SKM-1 (cell line): ENCODE data around the gene PCP2.
"Not testable (repeated sequence)": the region's sequence is repeated elsewhere in the genome, so short reads cannot be mapped to it uniquely, and the experiment has no call there.

Source experiments
- DNase-seq: peaks from one replicate; lab custom pipeline; 2025; ENCODE audit not compliant: unreplicated experiment; lab: John Stamatoyannopoulos, UW

PCP2 gene

DNA sequence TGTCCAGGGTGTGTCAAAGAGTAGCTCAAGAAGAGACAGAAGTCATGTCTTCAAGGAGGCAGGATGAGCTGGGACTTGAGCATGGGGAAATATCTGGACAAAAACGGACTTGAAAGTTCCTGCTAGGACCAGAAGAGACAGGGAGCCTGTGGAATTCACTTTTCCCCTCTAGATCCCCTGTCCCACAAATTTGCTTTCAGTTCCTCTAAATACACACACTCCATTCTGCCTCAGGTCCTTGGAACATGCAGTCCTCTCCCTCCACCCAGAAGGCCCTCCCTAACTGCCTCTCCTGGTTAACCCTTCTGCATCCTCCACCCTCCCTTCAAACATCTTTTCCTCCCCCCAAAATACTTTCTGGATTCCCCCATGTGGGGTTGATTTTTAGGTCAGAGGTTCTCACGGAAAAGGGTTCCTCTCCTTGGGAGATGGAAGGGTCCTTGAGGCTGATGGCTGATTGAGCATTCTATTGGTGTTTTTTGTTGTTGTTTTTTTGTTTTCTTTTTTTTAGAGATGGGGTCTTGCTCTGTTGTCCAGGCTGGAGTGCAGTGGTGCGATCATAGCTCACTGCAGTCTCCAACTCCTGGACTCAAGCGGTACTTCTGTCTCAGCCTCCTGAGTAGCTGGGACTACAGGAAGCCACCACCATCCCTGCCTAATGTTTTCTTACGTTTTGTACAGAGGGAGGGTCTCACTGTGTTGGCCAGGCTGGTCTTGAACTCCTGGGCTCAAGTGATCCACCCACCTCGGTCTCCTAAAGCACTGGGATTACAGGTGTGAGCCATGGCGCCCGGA is 28.4 kb upstream of the PCP2 start:
- no peak for DNase-seq

DNA sequence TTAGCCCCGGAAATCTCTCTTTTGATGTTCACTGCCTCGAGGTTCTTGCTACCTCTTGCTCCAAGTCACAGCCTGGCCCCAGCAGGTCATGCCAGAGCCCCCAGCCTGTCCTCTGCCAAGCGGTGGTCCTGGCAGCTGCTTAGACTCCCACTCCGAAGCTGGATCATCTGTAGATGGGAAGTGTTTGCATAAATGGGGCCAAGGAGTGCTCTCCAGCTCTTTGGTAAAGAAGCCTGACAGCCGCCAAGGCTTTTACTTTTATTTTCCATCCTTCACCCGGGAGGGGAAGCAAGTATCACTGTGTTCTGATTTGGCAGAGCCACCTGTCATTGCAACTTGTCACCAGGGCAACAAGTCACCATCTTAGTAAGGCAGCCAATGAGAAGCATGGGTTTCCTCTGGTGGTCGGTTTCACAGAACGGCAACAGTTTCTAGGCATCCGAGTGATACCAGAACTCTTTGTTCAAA is 24.7 kb upstream of the PCP2 start:
- no peak for DNase-seq

DNA sequence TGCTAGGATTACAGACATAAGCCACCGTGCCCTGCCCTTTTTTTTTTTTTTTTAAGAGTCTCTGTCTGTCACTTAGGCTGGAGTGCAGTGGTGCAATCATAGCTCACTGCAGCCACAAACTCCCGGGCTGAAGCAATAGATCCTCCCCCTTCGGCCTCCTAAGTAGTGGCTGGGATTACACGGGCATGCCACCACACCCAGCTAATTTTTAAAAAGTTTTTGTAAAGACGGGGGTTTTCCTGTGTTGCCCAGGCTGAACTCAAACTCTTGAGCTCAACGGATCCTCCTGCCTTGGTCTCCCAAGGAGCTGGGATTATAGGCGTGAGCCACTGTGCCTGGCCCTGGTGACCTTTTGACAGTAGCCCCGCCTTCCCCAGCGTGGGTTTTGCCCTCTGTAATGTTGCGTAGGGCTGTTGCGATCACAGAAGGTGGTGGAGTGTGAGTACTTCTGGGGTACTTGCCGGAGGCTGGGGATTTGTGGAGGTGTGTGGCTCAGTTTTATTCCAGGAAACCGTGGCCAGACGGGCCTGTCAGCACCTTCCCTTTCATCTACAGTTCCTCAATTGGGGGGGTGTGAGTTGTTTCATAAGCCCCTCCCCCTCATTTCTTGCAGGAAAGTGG is 23.7 kb upstream of the PCP2 start:
- DNase-seq: peak; percentile 84

DNA sequence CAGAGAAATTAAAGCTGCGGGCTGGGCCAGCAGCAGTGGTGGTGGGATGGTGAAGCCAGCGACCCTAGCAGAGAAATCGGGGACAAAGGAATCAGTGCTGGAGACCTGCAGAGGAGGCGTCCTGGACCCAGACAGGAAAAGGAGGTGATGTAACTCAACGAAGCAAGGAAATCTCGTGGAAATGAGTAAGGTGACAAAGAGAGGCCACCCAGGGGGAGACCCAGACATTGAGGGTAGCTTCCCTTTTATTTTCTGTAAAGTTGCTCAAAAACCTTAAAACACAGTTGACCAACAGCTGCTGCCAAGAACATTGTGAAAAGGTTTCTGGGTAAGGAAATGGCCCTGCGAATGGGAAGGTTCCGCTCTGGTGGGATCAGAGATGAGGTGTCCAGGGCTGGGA is 22.1 kb upstream of the PCP2 start:
- peak; percentile 92 for DNase-seq

DNA sequence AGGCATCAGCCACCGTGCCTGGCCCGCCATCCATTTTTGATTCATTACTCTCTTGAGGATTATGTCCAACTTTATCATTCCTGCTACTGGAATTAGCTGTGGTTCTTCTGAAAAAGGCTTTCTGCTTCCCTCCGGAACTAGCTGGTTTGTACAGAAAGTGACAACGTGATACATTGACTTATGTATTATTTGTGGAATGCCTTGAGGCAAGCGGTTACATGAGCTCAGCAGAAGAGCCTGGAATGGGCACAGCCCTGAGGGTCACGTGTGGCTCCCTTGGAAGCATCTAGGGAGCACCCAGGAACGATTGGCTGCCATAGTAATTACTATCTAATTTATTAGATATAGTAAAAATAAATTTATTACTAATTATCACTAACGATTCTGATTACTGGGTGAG is 20.9 kb upstream of the PCP2 start:
- DNase-seq: no peak

DNA sequence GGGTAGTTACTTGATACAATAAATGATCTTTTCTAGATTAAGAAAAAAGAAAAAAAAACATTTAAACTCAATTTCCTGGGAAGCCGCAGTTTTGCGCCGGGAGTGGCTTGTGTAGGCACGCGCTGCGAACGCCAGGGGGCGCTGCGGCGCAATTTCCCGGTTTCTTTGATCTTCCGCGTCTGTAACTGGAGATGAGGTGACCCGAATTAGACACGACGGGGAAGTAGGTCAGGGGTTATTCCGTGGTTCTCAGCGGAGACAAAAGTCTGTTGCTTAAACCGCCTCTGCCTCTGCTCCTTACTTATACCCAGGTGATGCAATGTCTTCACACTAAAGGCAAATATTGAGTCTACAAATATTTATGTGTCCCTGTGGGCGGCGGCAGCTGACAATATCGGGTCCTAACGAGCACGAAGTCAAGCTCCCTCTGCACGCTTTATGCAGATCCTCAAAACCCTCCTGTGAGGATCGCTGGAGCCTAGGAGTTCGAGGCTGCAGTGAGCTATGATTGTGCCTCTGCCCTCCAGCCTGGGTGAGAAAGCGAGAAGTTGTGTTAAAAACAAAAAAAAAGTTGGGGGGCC is 18.6 kb upstream of the PCP2 start:
- peak; percentile 99 for DNase-seq

DNA sequence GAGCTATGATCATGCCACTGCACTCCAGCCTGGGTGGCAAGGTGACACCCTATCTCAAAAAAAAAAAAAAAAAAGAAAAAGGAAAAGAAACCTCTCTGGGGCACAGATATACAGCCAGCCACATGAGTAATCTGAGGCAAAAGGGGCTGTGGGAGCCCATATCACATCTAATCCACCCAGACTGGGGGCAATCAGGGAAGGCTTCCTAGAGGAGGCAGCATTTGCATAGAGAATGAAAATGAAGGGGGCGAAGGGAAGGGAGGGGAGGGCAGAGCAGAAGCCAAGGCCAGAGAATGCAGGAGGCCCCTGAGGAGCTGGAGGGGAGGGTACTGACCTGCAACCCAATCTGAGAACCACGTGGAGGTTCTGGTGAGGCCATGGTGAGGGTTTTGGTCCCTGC is 16.6 kb upstream of the PCP2 start:
- no peak for DNase-seq

DNA sequence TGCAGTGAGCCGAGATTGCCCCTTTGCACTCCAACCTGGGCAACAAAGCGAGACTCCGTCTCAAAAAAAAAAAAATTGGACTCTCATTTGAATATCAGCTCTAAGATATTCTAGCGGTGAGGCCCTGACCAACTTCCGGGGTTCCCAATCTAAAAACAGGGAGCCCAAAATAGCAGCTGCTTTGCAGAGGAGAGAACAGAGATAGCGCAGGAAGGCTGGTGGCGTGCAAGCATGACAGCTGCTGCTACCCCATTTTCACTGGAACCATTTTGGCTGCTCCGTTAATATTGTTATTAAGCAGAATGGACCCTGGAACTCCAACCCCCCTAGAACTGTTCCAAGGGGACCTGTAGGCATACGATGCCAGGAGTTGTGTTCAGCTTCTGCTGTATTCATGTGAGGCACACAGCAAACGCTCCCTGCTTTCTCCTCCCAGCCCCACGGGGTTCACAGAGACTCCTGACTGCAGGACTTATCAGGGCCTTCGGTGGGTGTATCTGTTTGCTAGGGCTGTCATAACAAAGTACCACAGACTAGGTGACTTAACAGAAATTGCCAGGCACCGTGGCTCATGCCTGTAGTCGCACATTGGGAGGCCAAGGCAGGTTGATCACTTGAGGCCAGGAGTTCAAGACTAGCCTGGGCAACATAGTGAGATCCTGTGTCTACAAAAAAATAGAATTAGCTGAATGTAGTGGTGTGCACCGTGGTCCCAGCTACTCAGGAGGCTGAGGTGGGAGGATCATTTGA is 14.9 kb upstream of the PCP2 start:
- DNase-seq: no peak

DNA sequence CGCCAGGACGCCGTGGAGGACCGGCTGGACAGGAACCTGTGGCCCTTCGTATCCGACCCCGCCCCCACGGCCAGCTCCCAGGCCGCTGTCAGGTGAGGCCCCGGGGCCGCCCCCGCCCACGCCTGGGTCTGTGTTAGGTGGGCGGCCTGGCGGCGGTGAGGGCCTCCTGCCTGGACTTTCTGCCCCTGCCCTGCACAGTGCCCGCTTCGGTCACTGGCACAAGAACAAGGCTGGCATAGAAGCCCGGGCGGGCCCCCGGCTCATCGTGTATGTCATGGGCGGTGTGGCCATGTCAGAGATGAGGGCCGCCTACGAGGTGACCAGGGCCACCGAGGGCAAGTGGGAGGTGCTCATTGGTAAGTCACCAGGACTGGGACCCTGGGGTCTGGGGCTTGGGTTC is 13.6 kb upstream of the PCP2 start:
- DNase-seq: no peak

DNA sequence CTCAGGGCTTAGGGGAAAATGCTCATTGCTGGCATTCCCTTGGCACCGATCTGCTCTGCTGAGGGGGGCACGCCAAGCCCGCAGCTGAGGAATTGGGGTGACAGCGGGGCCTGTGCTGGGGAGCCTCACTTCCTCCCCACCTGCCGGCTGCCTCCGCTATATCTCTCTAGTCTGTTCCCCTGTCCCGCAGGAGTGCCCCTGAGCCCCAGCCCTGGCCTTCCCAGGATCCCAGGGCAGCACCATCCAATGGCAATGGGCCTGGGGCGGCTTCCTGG is 12.8 kb upstream of the PCP2 start:
- DNase-seq: no peak

DNA sequence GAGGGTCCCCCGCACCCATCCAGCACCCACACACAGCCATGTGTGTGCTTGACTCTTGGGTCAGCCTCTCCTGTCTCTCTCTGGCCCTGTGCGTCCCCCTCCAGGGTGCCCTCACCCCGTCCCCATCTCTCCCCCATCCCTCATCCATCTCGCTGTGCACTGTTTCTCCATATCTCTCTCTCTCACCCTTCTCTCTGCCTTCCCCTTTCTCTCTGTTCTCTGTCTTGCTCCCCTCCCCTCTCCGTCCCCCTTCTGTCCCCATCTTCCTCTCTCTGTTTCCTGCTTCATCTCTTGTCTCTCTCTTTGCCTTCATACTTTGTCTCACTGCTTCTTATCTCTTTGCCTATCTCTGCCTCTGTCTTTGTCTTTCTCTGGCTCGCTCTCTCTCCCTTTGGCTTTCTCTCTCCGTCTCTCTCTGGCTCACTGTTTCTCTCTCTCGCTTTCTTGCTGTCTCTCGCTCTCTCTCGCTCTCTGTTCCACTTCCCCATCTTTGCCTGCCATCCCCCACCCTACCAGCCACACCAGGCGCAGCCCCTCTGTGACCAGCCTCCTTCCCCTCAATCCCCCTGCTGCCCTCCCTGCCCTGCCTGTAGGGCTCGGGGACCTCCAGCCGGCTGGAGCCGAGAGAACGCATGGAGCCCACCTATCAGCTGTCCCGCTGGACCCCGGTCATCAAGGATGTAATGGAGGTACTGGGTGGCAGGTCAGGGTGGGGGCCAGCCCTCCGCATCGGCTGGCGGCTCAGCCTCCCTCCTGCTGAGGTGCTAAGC is 12.3 kb upstream of the PCP2 start:
- DNase-seq: peak; percentile 29

DNA sequence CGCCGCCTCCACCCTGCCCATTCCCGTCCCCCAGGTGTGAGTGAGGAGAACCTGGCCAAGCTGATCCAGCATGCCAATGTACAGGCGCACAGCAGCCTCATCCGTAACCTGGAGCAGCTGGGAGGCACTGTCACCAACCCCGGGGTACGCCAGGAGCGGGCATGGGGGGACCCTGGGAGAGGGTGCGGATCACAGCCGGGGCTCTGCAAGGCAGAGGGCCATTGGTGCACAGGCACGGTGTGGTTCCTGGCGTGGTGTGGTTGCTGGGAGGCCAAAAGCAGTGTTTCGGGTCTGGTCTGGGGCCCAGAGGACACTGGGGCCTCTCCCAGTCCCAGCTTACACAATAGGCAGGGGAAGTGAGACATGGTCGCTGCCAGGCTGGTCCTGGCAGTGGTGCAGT is 11.6 kb upstream of the PCP2 start:
- DNase-seq: peak; percentile 46

DNA sequence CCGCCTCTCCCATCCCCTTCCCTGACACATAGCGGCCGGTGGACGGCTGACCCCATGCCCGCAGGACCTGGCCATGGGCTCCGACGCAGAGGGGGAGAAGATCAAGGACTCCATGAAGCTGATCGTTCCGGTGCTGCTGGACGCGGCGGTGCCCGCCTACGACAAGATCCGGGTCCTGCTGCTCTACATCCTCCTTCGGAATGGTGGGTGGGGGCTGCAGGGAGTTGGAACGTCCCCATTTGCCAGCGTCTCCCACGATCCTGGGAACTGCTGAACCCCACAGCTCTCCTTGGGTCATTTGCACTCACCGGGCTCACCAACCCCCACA is 11.0 kb upstream of the PCP2 start:
- no peak for DNase-seq

DNA sequence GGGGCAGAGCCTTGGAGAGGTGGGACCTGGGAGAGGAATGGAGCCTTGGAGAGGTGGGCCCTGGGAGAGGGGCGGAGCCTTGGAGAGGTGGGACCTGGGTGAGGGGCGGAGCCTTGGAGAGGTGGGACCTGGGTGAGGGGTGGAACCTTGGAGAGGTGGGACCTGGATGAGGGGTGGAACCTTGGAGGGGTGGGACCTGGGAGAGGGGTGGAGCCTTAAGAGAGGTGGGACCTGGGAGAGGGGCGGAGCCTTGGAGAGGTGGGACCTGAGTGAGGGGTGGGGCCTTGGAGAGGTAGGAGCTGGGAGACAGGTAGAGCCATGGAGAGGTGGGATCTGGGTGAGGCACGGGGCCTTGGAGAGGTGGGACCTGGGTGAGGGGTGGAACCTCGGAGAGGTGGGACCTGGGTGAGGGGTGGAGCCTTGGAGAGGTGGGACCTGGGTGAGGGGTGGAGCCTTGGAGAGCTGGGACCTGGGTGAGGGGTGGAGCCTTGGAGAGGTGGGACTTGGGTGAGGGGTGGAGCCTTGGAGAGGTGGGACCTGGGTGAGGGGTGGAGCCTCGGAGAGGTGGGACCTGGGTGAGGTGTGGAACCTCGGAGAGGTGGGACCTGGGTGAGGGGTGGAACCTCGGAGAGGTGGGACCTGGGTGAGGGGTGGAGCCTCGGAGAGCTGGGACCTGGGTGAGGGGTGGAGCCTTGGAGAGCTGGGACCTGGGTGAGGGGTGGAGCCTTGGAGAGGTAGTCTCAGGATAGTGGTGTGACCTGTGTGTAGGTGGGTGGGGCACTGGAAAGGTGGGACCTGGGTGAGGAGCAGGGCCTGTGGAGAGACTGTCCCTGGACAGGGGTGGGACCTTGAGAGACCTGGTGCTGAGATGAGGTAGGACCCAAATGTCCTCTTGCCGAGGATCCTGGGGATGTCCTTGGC is 10.4 kb upstream of the PCP2 start:
- DNase-seq: not testable (repeated sequence)

DNA sequence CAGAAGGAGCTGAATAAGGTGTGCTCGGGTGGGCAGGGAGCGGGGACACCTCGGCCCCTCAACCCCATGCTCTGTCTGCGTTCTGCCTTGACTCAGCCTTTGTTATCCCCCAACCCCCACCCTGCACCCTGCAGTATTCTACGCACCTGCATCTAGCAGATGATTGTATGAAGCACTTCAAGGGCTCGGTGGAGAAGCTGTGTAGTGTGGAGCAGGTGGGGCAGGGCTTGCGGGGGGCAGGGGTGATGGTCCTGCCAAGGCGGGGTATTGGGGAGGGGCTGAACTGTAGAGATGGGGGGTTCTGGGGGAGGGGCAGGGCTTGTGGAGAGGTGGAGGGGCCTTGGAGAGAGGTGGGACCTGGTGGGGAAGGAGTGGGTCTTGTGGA is 9.5 kb upstream of the PCP2 start:
- no peak for DNase-seq

DNA sequence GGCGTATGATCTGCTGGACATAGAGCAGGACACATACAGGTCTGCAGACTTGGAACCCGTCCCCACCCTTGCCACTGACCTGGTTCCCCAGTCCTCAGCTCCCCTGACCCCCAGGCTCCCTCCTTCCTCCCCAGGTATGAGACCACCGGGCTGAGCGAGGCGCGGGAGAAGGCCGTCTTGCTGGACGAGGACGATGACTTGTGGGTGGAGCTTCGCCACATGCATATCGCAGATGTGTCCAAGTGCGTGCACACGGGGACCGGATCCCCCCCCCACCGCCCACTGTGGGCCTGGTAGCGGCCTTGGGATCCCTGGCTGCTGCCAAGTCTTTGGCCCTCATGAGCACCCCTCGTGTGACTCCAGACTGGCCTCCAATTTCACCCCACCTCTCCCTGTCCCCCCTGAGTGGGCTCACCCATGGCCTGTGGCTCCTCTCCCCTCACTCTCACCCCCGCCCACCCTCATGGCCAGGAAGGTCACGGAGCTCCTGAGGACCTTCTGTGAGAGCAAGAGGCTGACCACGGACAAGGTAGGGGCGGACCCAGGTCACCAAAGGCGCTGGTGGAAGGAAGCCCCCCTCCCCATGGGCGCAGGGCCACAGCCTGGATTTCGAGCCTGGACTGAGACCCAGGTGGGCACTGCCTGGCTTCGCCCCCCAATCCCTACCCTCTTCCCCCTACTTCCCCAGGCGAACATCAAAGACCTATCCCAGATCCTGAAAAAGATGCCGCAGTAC is 8.9 kb upstream of the PCP2 start:
- DNase-seq: no peak

DNA sequence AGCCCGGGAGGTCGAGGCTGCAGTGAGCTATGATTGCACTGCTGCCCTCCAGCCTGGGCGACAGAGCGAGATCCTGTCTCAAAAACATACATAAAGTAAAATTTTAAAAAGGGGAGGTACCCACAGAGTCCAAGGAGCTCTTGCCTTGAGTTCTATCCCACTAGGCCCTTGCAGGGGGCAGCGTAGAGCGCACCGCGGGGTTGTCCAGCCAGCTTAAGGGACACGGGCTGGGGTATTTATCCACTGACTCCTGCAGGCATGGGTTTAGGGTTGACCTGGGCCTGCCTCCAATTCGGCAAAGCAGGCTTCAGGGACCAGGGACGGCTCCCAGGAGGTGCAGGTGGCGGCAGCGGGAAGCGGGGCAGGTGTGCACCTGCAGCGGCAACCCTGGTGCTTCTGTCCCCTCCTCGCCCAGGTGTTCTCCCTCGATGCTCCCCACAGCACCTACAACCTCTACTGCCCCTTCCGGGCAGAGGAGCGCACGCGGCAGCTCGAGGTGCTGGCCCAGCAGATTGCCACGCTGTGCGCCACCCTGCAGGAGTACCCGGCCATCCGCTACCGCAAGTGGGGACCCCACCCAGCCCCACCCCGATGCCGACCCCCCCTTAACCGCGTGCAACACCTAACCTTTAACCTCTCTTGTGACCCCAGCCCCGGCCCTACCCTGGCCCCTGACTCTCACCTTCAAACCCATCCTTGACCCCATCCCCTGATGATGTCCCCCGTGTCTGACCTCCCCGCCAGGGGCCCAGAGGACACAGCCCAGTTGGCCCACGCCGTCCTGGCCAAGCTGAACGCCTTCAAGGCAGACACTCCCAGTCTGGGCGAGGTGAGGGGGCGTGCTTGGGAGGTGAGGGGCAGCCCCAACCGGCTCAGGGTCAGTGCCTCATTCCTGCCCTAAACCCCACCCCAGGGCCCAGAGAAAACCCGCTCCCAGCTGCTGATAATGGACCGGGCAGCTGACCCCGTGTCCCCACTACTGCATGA is 8.1 kb upstream of the PCP2 start:
- DNase-seq: no peak

DNA sequence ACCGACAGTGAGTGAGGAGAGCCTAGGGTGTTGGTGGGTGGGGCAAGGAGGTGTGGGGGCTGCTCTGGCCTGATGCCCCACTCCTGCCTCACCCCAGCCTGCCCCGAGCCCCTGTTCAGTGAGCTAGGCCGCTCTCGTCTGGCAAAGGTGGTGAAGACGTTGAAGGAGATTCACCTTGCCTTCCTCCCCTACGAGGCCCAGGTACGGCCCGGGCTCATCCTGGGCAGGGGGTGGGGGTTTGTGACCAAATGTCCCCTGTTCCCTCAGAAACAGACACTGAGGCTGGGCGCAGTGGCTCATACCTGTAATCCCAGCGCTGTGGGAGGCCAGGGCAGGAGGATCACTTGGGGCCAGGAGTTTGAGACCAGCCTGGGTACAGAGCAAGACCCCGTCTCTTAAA is 7.3 kb upstream of the PCP2 start:
- no peak for DNase-seq
